ENCODE data around the gene TRAF4.

DNA sequence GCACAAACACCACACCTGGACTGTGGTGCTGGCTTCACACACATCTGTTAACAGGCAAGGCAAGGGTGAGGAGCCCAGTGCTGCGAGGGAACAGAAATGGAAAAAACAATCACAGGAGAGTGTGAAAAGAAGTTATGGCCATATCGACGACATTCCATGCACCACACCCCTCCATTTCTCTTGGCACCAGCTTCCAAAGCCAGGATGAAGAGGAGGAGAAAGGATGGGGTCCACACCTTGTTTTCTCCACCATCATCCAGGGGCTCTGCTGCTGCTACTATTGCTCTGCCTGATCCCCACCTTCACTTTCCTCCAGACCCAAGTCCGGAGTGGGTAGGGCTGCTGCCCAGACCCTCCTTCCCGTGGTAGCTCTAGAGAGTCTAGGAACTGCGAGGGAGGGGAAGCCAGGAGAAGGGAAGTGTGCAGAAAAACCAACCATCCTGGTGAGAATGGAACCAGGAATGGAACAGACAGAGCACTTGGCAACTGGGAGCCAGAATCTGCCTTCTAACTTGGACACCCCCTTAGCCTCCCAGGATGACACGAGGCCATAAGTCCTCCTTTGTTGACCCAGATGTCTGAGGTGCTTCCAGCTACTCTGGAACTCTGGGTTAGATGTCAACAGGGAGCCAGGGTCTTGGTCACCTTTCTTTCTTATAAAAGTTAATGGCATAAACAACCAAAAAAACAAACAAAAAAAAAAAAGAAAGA lies 31.0 kb upstream of the TRAF4 start:
- TF ChIP-seq, protein P1, sequence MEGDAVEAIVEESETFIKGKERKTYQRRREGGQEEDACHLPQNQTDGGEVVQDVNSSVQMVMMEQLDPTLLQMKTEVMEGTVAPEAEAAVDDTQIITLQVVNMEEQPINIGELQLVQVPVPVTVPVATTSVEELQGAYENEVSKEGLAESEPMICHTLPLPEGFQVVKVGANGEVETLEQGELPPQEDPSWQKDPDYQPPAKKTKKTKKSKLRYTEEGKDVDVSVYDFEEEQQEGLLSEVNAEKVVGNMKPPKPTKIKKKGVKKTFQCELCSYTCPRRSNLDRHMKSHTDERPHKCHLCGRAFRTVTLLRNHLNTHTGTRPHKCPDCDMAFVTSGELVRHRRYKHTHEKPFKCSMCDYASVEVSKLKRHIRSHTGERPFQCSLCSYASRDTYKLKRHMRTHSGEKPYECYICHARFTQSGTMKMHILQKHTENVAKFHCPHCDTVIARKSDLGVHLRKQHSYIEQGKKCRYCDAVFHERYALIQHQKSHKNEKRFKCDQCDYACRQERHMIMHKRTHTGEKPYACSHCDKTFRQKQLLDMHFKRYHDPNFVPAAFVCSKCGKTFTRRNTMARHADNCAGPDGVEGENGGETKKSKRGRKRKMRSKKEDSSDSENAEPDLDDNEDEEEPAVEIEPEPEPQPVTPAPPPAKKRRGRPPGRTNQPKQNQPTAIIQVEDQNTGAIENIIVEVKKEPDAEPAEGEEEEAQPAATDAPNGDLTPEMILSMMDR (IDR thresholded peaks at IDR 0.05), result no peak
- TF ChIP-seq POLR2A (IDR thresholded peaks at IDR 0.05), result no peak
